ENCODE results near the gene SCCPDH. TPM values are rescaled to one million over a fixed set of nuclear protein-coding genes. Genes with fewer than 3 reads are reported as not detected.

Gene SCCPDH
- total RNA-seq, 4 donors from 2014 or later: 13.3 to 23.3 (median 17.0) TPM

GRCh38 chr1:246798107-246798506 lies 73.9 kb downstream of the SCCPDH start:
- no peak overlapping the region for H3K4me3 ChIP-seq (ENCODE audit: low read depth, poor library complexity, severe bottlenecking)
- peak in 1 of 2 donors; percentile 59 for DNase-seq (ENCODE audit: low spot score in 2 of 2)
- TF ChIP-seq POLR2A (IDR thresholded peaks at IDR 0.05) (no peak), CTCF (IDR thresholded peaks at IDR 0.05) (no peak)
- WGBS, 2 donors: 66 to 68% methylated on average over 4 of the region's 4 CpGs
- intact Hi-C loops (cut with DNase I; ENCODE audit: low total_unique reads): no loop called here

GRCh38 chr1:246798606-246799496 lies 74.6 kb downstream of the SCCPDH start:
- no peak for TF ChIP-seq CTCF (IDR thresholded peaks at IDR 0.05)
- TF ChIP-seq POLR2A (IDR thresholded peaks at IDR 0.05): no peak
- no peak overlapping the region for H3K4me3 ChIP-seq (ENCODE audit: low read depth, poor library complexity, severe bottlenecking)
- WGBS, 2 donors: 83 to 84% methylated on average over 20 to 22 of the region's 22 CpGs
- intact Hi-C loops (cut with DNase I; ENCODE audit: low total_unique reads): no loop called here
- DNase-seq (ENCODE audit: low spot score in 2 of 2): peak in 1 of 2 donors; percentile 65

GRCh38 chr1:246800356-246800755 lies 76.1 kb downstream of the SCCPDH start:
- intact Hi-C loops (cut with DNase I; ENCODE audit: low total_unique reads): no loop called here
- TF ChIP-seq POLR2A (IDR thresholded peaks at IDR 0.05) (no peak), CTCF (IDR thresholded peaks at IDR 0.05) (no peak)
- no peak overlapping the region for H3K4me3 ChIP-seq (ENCODE audit: low read depth, poor library complexity, severe bottlenecking)
- WGBS, 2 donors: 60 to 74% methylated on average over 3 of the region's 3 CpGs
- DNase-seq (ENCODE audit: low spot score in 2 of 2): no peak

GRCh38 chr1:246800756-246801155 lies 76.5 kb downstream of the SCCPDH start:
- TF ChIP-seq CTCF (IDR thresholded peaks at IDR 0.05): no peak
- no peak for TF ChIP-seq POLR2A (IDR thresholded peaks at IDR 0.05)
- peak in 1 of 2 donors; percentile 61 for DNase-seq (ENCODE audit: low spot score in 2 of 2)
- 56 to 69% methylated on average over 10 of the region's 10 CpGs for WGBS, 2 donors
- no peak overlapping the region for H3K4me3 ChIP-seq (ENCODE audit: low read depth, poor library complexity, severe bottlenecking)
- intact Hi-C loops (cut with DNase I; ENCODE audit: low total_unique reads): no loop called here

- no peak overlapping the region for H3K4me3 ChIP-seq (ENCODE audit: low read depth, poor library complexity, severe bottlenecking)
- 78 to 79% methylated on average over 11 of the region's 11 CpGs for WGBS, 2 donors
- DNase-seq (ENCODE audit: low spot score in 2 of 2): peak in 1 of 2 donors; percentile 36
- TF ChIP-seq CTCF (IDR thresholded peaks at IDR 0.05) (no peak), POLR2A (IDR thresholded peaks at IDR 0.05) (no peak)
- intact Hi-C loops (cut with DNase I; ENCODE audit: low total_unique reads): no loop called here
These were observed 77.2 kb downstream of the SCCPDH start for GRCh38 chr1:246801241-246802020.

All from lower leg skin (tissue), 4 donors.